Keratinocyte (primary cell): ENCODE measurements around the gene DCLRE1C. TPM values are rescaled to one million over a fixed set of nuclear protein-coding genes. Genes with fewer than 3 reads are reported as not detected.

Source experiments
- DNase-seq: peaks from one replicate; pipeline ENCODE4 v3.0.0-alpha.2; 2011; ENCODE audit warnings: low read depth, missing footprints, low spot score
- FAIRE-seq: peaks from 2 replicates; lab custom pipeline; 2011; peaks lifted over from hg19 to GRCh38; lab: Jason Lieb, UNC
- H2AFZ ChIP-seq: 2 replicates; pipeline ENCODE4 v1.6.0; 2012; ENCODE audit warnings: low read length, control low read depth, inconsistent platforms; ENCODE audit not compliant: control insufficient read depth
- H3K27ac ChIP-seq: 2 replicates; pipeline ENCODE4 v1.5.1; 2011; ENCODE audit warnings: low read length; ENCODE audit not compliant: control insufficient read depth, insufficient read depth
- H3K27me3 ChIP-seq: 3 replicates; pipeline ENCODE4 v1.6.0; 2011; ENCODE audit warnings: low read length; ENCODE audit not compliant: control insufficient read depth, insufficient read depth; ENCODE audit errors: extremely low read depth
- H3K36me3 ChIP-seq, 2 experiments: 2 replicates in 1 of 2; 3 replicates in 1 of 2; pipeline ENCODE4 v1.5.1; 2011; ENCODE audit warnings: low read length in 2 of 2, mild to moderate bottlenecking in 1 of 2; ENCODE audit not compliant: control insufficient read depth in 2 of 2, insufficient read depth in 2 of 2; ENCODE audit errors: extremely low read depth in 1 of 2
- H3K4me1 ChIP-seq: 3 replicates; pipeline ENCODE4 v1.5.1; 2011; ENCODE audit warnings: low read length; ENCODE audit not compliant: control insufficient read depth, insufficient read depth; ENCODE audit errors: extremely low read depth
- H3K4me2 ChIP-seq: 3 replicates; pipeline ENCODE4 v1.6.0; 2011; ENCODE audit warnings: low read depth, low read length; ENCODE audit not compliant: control insufficient read depth, insufficient read depth; ENCODE audit errors: extremely low read depth
- H3K4me3 ChIP-seq, 3 experiments: fragments of 200-600 bp in 1 of 3; sonication (generic) in 1 of 3; 2 replicates in 2 of 3; 3 replicates in 1 of 3; pipeline ENCODE4 v1.5.1; 2011 to 2016; ENCODE audit warnings: low read length in 3 of 3, mild to moderate bottlenecking in 3 of 3, control low read depth in 2 of 3, inconsistent platforms in 1 of 3, low read depth in 1 of 3, mixed read lengths in 1 of 3, mixed run types in 1 of 3, moderate library complexity in 1 of 3; ENCODE audit not compliant: control insufficient read depth in 2 of 3, insufficient read depth in 2 of 3; ENCODE audit errors: extremely low read depth in 1 of 3
- H3K79me2 ChIP-seq: 2 replicates; pipeline ENCODE4 v1.6.0; 2012; ENCODE audit warnings: low read length; ENCODE audit not compliant: control insufficient read depth, insufficient read depth
- H3K9ac ChIP-seq: 3 replicates; pipeline ENCODE4 v1.6.0; 2011; ENCODE audit warnings: low read length; ENCODE audit not compliant: control insufficient read depth, insufficient read depth; ENCODE audit errors: extremely low read depth
- H3K9me1 ChIP-seq: 3 replicates; pipeline ENCODE4 v1.6.0; 2011; ENCODE audit warnings: low read length; ENCODE audit not compliant: control insufficient read depth, insufficient read depth; ENCODE audit errors: extremely low read depth
- H3K9me3 ChIP-seq: 2 replicates; pipeline ENCODE4 v1.5.1; 2012; ENCODE audit warnings: low read depth, low read length; ENCODE audit not compliant: control insufficient read depth
- H4K20me1 ChIP-seq: 3 replicates; pipeline ENCODE4 v1.6.0; 2011; ENCODE audit warnings: low read length; ENCODE audit not compliant: control insufficient read depth, insufficient read depth; ENCODE audit errors: extremely low read depth
- EZH2 ChIP-seq: IDR thresholded peaks from one replicate; pipeline ENCODE4 v1.6.1; 2012; ENCODE audit warnings: inconsistent platforms, mild to moderate bottlenecking, low read length, moderate library complexity
- dilution Hi-C: fragments of 300-500 bp; cut with MboI; formaldehyde crosslinking; loops from one replicate; pipeline ENCODE4 v1.7.0; 2020; ENCODE audit warnings: low sequenced_read_pairs; ENCODE audit not compliant: extremely low pct_ligation_motif_present
- polyA plus RNA-seq, 5 experiments: library from polyadenylated mRNA; depleted of rRNA in 3 of 5; stranded (reverse) in 3 of 5; stranded (forward) in 1 of 5; unstranded in 1 of 5; fragments of >200 nt; gene quantifications; 1 replicate in 1 of 5; 2 replicates in 3 of 5; 3 replicates in 1 of 5; pipeline versions ENCODE4 v1.2.1 to v1.2.3, GENCODE V29; 2011 to 2012; ENCODE audit warnings: missing spikeins in 2 of 5, low read depth in 1 of 5, low replicate concordance in 1 of 5
- TF ChIP-seq, protein P1 (sequence below), 3 experiments: IDR thresholded peaks in 1 of 3; conservative IDR thresholded peaks in 1 of 3; optimal IDR thresholded peaks in 1 of 3; 2 replicates in 2 of 3; 3 replicates in 1 of 3; pipeline versions ENCODE3 to v1.5.1; 2011; ENCODE audit warnings: low read length in 3 of 3, mild to moderate bottlenecking in 3 of 3, moderate library complexity in 2 of 3, control low read depth in 1 of 3, inconsistent platforms in 1 of 3; ENCODE audit not compliant: insufficient read depth in 2 of 3; ENCODE audit errors: extremely low read depth in 1 of 3

Gene DCLRE1C
- polyA plus RNA-seq, 1 donor (not counting 4 experiments of a cell fraction or from before 2014, with no cell fraction given): 9.1 TPM

DNA sequence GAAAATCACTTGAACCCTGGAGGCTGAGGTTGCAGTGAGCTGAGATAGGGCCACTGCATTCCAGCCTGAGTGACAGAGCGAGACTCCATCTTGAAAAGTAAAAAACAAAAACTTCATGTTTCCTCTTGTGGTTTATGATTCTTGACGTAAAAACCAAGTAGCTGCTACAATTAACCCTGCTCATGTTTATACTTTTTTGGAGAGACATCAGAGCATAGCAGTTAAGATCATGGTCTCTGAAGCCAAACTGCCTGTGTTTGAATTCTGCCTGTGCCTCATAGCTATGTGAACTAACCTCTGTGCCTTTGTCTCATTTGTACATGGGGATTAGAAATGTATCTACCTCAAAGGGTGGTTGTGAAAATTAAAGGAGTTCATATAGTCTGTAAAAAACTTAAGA lies 48.0 kb downstream of the DCLRE1C start:
- TF ChIP-seq, protein P1, sequence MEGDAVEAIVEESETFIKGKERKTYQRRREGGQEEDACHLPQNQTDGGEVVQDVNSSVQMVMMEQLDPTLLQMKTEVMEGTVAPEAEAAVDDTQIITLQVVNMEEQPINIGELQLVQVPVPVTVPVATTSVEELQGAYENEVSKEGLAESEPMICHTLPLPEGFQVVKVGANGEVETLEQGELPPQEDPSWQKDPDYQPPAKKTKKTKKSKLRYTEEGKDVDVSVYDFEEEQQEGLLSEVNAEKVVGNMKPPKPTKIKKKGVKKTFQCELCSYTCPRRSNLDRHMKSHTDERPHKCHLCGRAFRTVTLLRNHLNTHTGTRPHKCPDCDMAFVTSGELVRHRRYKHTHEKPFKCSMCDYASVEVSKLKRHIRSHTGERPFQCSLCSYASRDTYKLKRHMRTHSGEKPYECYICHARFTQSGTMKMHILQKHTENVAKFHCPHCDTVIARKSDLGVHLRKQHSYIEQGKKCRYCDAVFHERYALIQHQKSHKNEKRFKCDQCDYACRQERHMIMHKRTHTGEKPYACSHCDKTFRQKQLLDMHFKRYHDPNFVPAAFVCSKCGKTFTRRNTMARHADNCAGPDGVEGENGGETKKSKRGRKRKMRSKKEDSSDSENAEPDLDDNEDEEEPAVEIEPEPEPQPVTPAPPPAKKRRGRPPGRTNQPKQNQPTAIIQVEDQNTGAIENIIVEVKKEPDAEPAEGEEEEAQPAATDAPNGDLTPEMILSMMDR (optimal IDR thresholded peaks at IDR 0.05 in 1 of 3, IDR thresholded peaks at IDR 0.05 in 1 of 3, conservative IDR thresholded peaks at IDR 0.05 in 1 of 3; ENCODE audit: extremely low read depth in 1 of 3, insufficient read depth in 2 of 3, low read length in 3 of 3): no peak
- TF ChIP-seq EZH2: no peak
- no peak for DNase-seq
- Histone ChIP-seq H2AFZ (no peak overlapping the region), H3K27ac (no peak overlapping the region), H3K4me3 (no peak overlapping the region), H3K4me2 (no peak overlapping the region), H3K9me1 (no peaks in the 10 kb centered on the region), H3K27me3 (no peaks in the 10 kb centered on the region), H3K9ac (no peak overlapping the region), H3K36me3 (peaks cover 11 to 17% of the 10 kb centered on the region in 2 experiments), H3K79me2 (no peaks in the 10 kb centered on the region), H3K9me3 (no peaks in the 10 kb centered on the region), H4K20me1 (no peaks in the 10 kb centered on the region), H3K4me1 (no peaks in the 10 kb centered on the region)
- dilution Hi-C loops: no loop called here
- no peak for FAIRE-seq

DNA sequence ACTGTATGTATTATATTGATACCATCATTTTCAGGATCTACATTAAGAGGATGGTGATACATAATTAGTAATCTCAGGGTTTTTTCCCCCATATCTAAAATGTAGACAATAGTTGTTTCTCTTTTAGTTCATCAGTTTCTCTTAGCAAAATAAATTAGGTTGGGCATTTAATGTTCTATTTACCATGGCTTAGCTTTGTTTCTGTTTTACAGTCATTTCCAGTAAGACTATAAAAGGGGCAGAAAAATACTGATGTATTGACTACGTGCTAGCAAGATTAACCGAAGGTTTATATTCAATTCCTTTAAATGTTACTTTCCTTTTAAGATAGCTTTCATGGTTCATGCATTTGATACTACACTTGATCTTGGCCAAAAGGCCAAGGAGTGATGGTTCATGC lies 49.0 kb downstream of the DCLRE1C start:
- H3K9ac ChIP-seq: no peak overlapping the region
- no peaks in the 10 kb centered on the region for H3K79me2 ChIP-seq
- H3K9me1 ChIP-seq: no peaks in the 10 kb centered on the region
- no peaks in the 10 kb centered on the region for H3K9me3 ChIP-seq
- DNase-seq (no peak), FAIRE-seq (no peak)
- dilution Hi-C loops: no loop called here
- H2AFZ ChIP-seq: no peak overlapping the region
- no peak overlapping the region for H3K4me3 ChIP-seq
- no peaks in the 10 kb centered on the region for H3K27me3 ChIP-seq
- no peak overlapping the region for H3K4me2 ChIP-seq
- H3K27ac ChIP-seq: no peak overlapping the region
- no peaks in the 10 kb centered on the region for H4K20me1 ChIP-seq
- H3K4me1 ChIP-seq: no peaks in the 10 kb centered on the region
- TF ChIP-seq EZH2: no peak
- H3K36me3 ChIP-seq: peaks cover 11% of the 10 kb centered on the region in 2 experiments

DNA sequence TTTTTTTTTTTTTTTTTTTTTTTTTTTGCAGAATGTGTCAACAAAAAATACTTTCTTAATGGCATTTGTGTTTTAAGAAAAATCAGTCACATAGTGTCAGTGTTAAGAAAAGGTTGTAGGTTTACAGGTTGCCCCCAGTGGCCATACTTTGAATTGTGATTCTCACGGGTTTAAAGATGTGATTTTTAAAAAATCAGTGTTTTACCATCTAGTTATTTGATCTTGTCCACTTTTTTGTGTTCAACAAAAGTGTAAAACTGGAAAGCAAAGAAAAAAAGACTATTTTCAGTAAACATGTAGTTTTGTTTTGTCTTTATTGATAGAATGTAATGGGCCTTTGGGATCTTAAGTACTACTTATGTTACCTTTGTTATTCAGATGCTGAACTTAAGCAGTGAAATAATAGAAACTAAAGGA lies 49.6 kb downstream of the DCLRE1C start:
- Histone ChIP-seq H3K9me3 (no peaks in the 10 kb centered on the region), H3K79me2 (no peaks in the 10 kb centered on the region), H4K20me1 (no peaks in the 10 kb centered on the region), H3K4me3 (no peak overlapping the region), H3K36me3 (peaks cover 11% of the 10 kb centered on the region in 2 experiments), H3K4me1 (no peaks in the 10 kb centered on the region), H3K9me1 (no peaks in the 10 kb centered on the region), H2AFZ (no peak overlapping the region), H3K27ac (no peak overlapping the region), H3K9ac (no peak overlapping the region), H3K4me2 (no peak overlapping the region), H3K27me3 (no peaks in the 10 kb centered on the region)
- TF ChIP-seq EZH2: no peak
- TF ChIP-seq, protein P1 (optimal IDR thresholded peaks at IDR 0.05 in 1 of 3, IDR thresholded peaks at IDR 0.05 in 1 of 3, conservative IDR thresholded peaks at IDR 0.05 in 1 of 3; ENCODE audit: extremely low read depth in 1 of 3, insufficient read depth in 2 of 3, low read length in 3 of 3): peak in 2 of 3 experiments; percentile 38 to 43
- FAIRE-seq (peak; percentile 5), DNase-seq (no peak)
- dilution Hi-C loops: no loop called here
